Raji (cell line): ENCODE measurements around the gene RINL.

ENCODE experiments used
- POLR2A ChIP-seq: IDR thresholded peaks from 2 replicates; pipeline ENCODE4 v1.6.1; 2011; ENCODE audit warnings: low read depth, low read length, control low read depth; ENCODE audit not compliant: insufficient read depth

Gene RINL

GRCh38 chr19:38862321-38863059, 15.6 kb downstream of the RINL start:
- TF ChIP-seq POLR2A = no peak

- no peak for TF ChIP-seq POLR2A
These were observed 16.7 kb downstream of the RINL start for GRCh38 chr19:38861368-38861767.

- TF ChIP-seq POLR2A = no peak
These were observed 21.3 kb downstream of the RINL start for GRCh38 chr19:38856813-38857212.

- TF ChIP-seq POLR2A = no peak
These were observed 24.9 kb downstream of the RINL start for GRCh38 chr19:38853214-38853613.

GRCh38 chr19:38852231-38853044, 25.6 kb downstream of the RINL start:
- TF ChIP-seq POLR2A = peak; percentile 77

GRCh38 chr19:38851622-38852230, 26.3 kb downstream of the RINL start:
- peak; percentile 86 for TF ChIP-seq POLR2A

GRCh38 chr19:38850976-38851621, 27.0 kb downstream of the RINL start:
- TF ChIP-seq POLR2A = no peak

- TF ChIP-seq POLR2A = peak; percentile 80
These were observed 27.6 kb downstream of the RINL start for GRCh38 chr19:38850436-38850975.

GRCh38 chr19:38849860-38850435, 28.1 kb downstream of the RINL start, which contains the start of gene HNRNPL:
TSS of gene HNRNPL (minus strand) at chr19:38849986. CDS start at chr19:38849966, 20 bp downstream.
- TF ChIP-seq POLR2A = peak; percentile 55

- TF ChIP-seq POLR2A = peak; percentile 45; the same call in 1 of the 2 replicates
These were observed 28.8 kb downstream of the RINL start for GRCh38 chr19:38849147-38849859.

- TF ChIP-seq POLR2A = no peak
These were observed 29.6 kb downstream of the RINL start for GRCh38 chr19:38848299-38849146.

GRCh38 chr19:38846097-38846496, 32.0 kb downstream of the RINL start:
- TF ChIP-seq POLR2A = no peak
